HG03457 (cell line): ENCODE measurements around the gene RANBP1.
"Not testable (repeated sequence)": the region's sequence is repeated elsewhere in the genome, so short reads cannot be mapped to it uniquely, and the experiment has no call there.

Source experiments
- ATAC-seq: cut with Tn5 transposase; IDR thresholded peaks from one replicate; pipeline ENCODE4 v1.9.1; 2021; ENCODE audit warnings: moderate number of reproducible peaks; ENCODE audit not compliant: unreplicated experiment

Gene RANBP1

DNA sequence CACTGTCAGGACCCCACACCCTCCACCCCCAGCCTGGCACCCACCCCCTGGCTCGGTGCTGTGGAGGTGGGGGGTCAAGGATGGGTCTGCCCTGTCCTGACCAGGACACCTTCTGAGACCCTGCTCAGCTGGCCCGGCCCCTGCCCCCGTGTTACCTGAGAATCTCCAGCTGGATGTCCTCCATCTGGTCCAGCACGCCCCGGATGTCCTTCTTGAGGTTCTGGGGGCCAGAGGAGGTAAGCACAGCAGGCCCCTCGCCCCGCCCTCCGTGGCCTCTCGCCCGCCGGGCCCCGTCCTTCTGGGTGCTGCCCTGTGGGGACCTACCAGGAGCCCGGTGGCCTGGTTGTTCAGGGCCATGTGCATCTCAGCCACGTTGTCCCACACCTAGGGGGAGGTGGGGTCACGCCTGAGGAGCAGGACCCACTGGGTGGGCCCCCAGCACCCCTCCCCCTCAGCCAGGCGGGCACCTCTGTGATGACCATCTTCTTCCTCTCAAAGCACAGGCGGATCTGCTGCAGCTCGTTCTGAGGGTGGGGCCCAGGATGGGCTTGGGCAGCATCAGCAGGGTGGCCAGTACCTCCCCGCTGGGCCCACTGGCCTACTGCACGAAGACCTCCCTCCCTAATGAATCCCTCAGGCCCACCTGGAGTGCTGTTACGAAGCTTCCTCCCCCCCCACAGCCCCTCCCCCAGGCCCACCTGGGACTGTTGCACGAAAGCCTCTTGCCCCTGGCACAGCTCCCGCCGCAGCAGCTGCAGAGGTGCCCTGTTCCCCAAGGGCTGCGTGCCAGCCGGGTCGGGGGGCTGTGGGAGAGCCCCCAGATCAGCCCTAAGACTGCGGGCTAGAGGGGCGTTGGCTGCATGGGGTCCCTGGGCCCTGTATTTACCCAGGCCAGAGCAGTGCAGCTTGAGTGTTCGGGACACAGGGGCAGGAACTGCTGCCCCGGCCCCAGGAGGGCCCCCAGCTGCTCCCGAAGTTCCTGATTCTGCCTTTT lies 33.6 kb downstream of the RANBP1 start:
- no peak for ATAC-seq

- ATAC-seq, result no peak
Measured at GRCh38 chr22:20150381-20151275, 34.7 kb downstream of the RANBP1 start, which contains the start of gene CCDC188. Gene CCDC188, minus strand, starts transcription at chr22:20151055. Its CDS starts 69 bp downstream, at chr22:20150986.

DNA sequence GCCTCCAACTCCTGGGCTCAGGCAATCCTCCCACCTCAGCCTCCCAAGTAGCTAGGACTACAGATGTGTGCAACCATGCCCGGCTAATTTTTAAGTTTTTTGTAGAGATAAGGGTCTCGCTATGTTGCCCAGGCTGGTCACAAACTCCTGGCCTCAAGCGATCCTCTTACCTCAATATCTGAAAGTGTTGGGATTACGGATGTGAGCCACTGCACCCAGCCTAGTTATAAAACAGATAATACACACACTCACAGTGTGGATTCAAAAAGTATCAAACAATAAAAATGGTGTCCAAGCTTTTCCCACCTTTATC lies 35.3 kb downstream of the RANBP1 start:
- ATAC-seq, result no peak

GRCh38 chr22:20152464-20152890 lies 36.6 kb downstream of the RANBP1 start:
- ATAC-seq, result no peak

DNA sequence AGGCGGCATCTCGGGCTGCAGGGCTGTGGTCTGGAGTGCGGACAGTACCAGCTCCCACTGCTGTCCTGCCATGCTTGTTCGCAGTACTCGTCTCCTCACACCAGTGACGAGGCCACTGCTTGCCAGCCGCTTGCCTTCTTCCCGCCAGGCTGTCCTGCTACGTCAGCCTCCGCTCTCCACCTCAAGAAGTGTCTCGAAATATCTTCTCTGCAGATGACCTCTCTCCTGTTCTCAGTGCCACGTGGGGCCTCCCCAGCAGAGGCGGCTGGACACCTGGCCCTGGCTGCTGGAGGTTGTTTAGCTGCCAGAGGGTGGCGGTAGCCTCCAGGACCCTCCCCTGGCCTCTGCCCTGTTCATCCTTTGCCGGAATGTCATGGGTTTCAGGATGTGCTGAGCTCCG lies 38.0 kb downstream of the RANBP1 start:
- no peak for ATAC-seq

GRCh38 chr22:20154602-20155187 lies 38.8 kb downstream of the RANBP1 start:
- ATAC-seq, result no peak

GRCh38 chr22:20155330-20156041 lies 39.6 kb downstream of the RANBP1 start:
- ATAC-seq, result no peak

- ATAC-seq, result no peak
Measured at GRCh38 chr22:20156042-20156389, 40.1 kb downstream of the RANBP1 start.

GRCh38 chr22:20156611-20157429 lies 40.9 kb downstream of the RANBP1 start:
- no peak for ATAC-seq

- no peak for ATAC-seq
Measured at GRCh38 chr22:20157430-20158183, 41.7 kb downstream of the RANBP1 start.

DNA sequence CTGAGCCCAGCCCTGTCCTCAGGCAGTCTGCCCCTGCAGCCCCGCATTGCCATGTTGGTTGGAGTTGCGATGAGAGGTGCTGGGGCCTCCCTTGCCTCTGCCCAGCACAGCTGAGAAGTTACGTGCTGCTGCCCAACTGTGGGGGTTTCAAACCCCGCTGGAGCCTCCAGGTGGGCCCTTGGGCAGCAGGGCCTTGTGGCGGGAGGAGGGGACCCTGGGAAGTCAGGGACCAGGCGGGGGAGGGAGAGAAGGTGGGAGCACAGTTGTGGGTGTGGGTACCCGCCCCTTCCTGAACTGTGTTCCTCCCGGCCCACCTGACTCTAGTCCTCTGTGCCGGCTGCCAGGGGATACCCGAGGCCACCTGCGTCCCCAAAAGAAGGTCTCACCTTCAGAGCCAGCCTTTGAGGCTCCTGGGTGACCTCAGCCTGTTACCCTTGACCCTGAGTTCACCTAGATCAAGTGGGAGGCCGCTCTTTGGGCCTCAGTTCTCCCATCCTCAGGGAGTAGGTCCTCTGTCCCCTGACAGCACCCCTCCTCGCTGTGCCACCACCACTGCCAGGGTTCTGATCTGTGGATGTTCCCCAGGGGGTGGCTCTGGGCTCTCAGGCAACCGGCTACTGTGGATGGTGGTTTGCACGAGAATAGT lies 42.6 kb downstream of the RANBP1 start:
- no peak for ATAC-seq

GRCh38 chr22:20159076-20159475 lies 43.2 kb downstream of the RANBP1 start:
- ATAC-seq, result no peak

DNA sequence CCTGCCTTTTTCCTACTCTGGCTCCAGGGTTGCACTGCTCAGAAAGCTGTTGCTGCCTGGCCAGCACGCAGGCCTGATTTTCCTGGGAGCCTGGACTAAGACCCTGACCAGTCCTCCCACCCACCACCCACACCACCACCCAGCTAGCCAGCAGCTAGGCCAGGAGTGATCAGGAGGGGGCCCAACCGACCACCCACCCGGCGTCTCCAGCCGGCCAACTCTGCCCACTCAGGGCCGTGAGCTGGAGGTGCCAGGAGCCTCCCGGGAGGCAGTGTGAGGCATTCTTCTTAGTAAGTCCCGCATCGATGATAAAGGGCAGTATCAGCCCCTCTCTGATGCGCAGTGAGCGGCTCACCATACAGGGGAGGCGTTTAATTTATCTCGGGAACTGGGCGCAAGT lies 43.6 kb downstream of the RANBP1 start:
- ATAC-seq, result not testable (repeated sequence)

- ATAC-seq, result no peak
Measured at GRCh38 chr22:20160041-20160440, 44.1 kb downstream of the RANBP1 start.

DNA sequence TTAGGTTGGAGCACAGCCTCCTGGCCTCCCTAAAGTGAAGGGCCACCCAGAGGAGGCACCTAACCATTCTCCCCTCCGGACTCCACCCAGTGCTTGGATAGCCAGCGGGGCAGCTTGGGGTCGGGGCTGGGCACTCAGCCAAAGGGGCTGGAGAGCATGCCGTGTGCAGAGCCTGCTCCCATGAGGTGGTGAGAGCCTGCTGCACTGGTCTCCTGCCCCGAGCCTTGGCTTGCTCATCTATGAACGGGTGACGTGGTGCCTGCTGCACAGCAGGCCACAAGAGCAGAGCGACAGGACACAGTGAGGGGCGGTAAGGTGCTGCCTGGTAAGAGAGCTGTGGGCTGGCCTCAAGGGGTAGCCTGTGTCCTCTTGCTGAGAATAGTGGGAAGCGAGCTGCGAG lies 49.0 kb downstream of the RANBP1 start:
- ATAC-seq, result no peak

DNA sequence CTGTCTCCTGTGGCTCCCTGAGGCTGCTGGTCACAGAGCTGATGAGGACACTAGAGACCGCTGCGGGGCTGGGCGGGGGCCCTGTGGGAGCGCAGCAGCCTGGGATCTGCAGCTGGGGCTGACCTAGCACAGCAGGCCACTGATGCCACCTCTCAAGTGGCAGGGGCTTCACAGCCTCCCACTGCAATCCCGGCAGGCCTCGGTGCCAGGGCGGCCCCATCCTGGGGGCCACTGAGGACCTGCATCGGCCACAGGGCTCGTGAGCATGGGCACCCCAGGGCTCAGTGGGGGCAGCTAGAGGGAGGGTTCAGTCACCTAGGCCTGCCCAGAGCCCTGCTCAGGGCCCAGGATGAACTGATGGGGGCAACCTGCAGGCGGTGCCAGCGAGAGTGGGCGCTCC lies 49.5 kb downstream of the RANBP1 start:
- no peak for ATAC-seq

DNA sequence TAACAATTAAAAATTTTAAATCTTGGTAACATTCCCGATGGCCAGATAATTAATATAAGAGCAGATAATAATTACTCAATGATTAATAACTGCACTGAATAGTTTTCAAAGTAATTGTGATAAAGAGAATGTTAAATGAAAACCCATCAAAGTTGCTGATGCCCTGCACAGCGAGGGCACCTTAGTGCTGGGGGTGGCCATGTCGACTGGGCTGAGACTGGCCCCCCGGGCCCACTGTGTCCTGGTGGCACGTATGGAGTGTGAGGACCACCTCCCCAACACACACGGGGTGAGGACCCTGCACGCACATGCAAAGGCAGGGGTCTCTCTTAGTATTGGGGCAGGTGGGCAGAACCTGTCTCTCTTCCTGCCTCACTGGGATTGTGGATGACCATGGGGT lies 50.0 kb downstream of the RANBP1 start:
- no peak for ATAC-seq

DNA sequence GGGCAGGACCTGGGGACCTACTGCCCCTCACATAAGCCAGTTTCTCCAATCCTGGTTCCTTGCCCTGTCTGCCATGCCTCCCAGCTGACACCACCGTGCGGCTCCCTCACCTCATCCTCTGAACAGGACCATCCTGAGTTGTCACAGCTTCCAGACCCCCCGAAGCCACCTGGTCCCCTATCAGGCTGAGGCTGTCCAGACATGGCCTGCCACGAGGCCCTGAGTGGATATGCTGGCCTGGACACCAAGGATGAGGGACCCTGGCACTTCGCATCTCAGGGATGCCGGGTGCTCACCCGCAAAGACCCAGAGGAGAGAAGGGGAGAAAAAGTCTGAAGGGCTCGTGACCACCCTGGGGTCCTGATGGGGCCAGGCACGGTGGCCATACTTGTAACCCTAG lies 50.8 kb downstream of the RANBP1 start:
- ATAC-seq, result no peak
